SJCRH30 (cell line): Measurements from ENCODE around the gene ATP6V0A4. TPM values are rescaled to one million over a fixed set of nuclear protein-coding genes. Genes with fewer than 3 reads are reported as not detected.

Experiments used
- DNase-seq, 2 experiments: peaks; one replicate each; pipeline ENCODE4 v3.0.0-alpha.2; 2015 to 2020
- H3K27ac ChIP-seq: fragments of 250-450 bp; sonication (Bioruptor Pico); 2 replicates; pipeline ENCODE4 v1.5.1; 2020; ENCODE audit warnings: mild to moderate bottlenecking, moderate library complexity
- H3K27me3 ChIP-seq: fragments of 250-450 bp; sonication (Bioruptor Pico); 2 replicates; pipeline ENCODE4 v1.5.1; 2020; ENCODE audit warnings: mild to moderate bottlenecking, moderate library complexity
- H3K36me3 ChIP-seq: fragments of 250-450 bp; sonication (Bioruptor Pico); 2 replicates; pipeline ENCODE4 v1.5.1; 2020; ENCODE audit warnings: mild to moderate bottlenecking, moderate library complexity
- H3K4me1 ChIP-seq: fragments of 250-450 bp; sonication (Bioruptor Pico); 2 replicates; pipeline ENCODE4 v1.5.1; 2020; ENCODE audit warnings: mild to moderate bottlenecking, moderate library complexity
- H3K4me3 ChIP-seq: fragments of 250-450 bp; sonication (Bioruptor Pico); 2 replicates; pipeline ENCODE4 v1.5.1; 2020; ENCODE audit warnings: mild to moderate bottlenecking, moderate library complexity
- H3K9me3 ChIP-seq: fragments of 250-450 bp; sonication (Bioruptor Pico); replicated peaks from 2 replicates; pipeline ENCODE4 v1.5.1; 2020; ENCODE audit warnings: mild to moderate bottlenecking, moderate library complexity
- total RNA-seq: library from RNA; depleted of rRNA; stranded (reverse); fragments of >200 nt; shearing (Covaris generic); gene quantifications from 2 replicates; pipeline ENCODE4 v1.2.3, GENCODE V29; 2014

The ATP6V0A4 gene
- total RNA-seq, 1 experiment from 2014 or later: 1.3 TPM

DNA sequence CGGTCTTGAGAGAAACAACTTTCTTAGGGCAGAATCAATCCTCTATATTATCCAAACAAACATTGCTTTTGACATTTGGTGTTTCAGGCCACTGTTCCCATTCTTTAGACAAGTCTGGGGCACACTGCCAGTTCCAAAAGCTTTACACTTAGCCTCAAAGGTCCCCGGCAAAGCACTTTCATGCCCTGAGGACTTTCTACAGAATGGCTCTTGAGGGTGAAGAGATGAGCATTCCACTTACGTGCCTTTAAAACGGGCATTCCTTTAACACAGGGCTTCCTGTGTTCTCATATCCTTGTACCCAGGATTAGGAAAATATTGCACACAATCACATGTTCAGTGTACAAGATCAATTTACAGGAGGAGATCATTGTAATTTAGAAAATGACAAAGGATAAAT, 13.3 kb downstream of the ATP6V0A4 start:
- 0 out of 2 replicates have a peak, but pooled peaks cover 5% of the 10 kb centered on the region for H3K4me1 ChIP-seq
- peak; percentile 53 to 66 for DNase-seq
- H3K9me3 ChIP-seq: no peaks in the 10 kb centered on the region
- H3K4me3 ChIP-seq: no peak overlapping the region
- no peak overlapping the region for H3K27ac ChIP-seq
- H3K36me3 ChIP-seq: no peaks in the 10 kb centered on the region
- H3K27me3 ChIP-seq: no peaks in the 10 kb centered on the region

DNA sequence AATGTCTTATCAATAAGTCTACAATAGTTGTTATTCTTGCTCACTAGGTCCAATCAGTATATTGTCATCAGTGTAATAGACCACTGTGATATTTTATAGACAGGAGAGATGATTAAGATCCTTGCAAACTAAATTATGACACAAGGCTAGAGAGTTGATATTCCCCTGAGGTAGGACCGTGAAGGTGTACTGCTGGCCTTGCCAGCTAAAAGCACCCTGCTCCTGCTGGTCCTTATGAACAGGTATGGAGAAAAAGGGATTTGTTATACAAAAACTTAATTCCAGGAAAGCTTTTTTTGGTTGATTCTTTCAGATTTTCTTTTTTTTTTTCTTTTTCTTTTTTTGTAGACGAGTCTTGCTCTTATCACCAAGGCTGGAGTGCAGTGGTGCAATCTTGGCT, 17.0 kb downstream of the ATP6V0A4 start:
- Histone ChIP-seq H3K27me3 (no peaks in the 10 kb centered on the region), H3K9me3 (no peaks in the 10 kb centered on the region), H3K36me3 (no peaks in the 10 kb centered on the region), H3K27ac (no peak overlapping the region), H3K4me3 (no peak overlapping the region), H3K4me1 (0 out of 2 replicates have a peak, but pooled peaks cover 5% of the 10 kb centered on the region)
- DNase-seq: no peak

DNA sequence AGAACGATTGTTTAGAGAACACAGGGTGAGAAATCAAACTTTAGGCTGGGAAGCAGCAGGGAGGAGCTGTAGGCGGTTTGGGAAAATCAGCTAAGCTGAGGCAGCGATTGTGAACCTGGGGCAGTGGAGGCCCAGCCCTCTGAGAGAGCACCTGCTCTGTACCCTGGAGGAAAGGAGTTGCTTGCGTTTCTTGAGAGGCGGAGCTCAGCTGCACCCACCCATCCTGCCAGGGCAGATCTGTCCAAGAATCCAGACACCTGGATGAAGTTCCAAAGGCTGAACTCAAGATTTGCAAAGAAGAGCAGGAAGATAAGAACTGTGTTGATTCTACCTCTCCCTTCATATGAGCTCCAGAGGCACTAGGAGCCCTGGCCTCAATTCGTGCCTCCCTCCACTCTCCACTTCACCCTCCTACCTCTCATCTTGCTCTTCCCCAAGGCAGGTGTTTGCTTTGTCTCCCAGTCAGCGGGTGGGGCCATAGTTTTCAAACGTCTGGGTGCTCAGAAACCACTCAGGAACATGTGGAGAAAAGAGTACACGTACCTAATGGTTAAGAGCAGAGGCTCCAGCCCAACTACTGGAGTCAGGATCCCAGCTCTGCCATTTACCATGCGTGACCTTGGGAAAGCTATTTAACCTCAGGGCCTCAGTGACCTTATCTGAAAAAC, 21.7 kb downstream of the ATP6V0A4 start:
- H3K4me3 ChIP-seq: no peak overlapping the region
- H3K27ac ChIP-seq: no peak overlapping the region
- no peak for DNase-seq
- no peaks in the 10 kb centered on the region for H3K27me3 ChIP-seq
- no peaks in the 10 kb centered on the region for H3K36me3 ChIP-seq
- H3K9me3 ChIP-seq: no peaks in the 10 kb centered on the region
- no peaks in the 10 kb centered on the region for H3K4me1 ChIP-seq

GRCh38 chr7:138773817-138774216, 24.2 kb downstream of the ATP6V0A4 start:
- Histone ChIP-seq H3K4me1 (peaks cover 2% of the 10 kb centered on the region), H3K4me3 (no peak overlapping the region), H3K27ac (no peak overlapping the region), H3K36me3 (no peaks in the 10 kb centered on the region), H3K27me3 (no peaks in the 10 kb centered on the region), H3K9me3 (no peaks in the 10 kb centered on the region)
- DNase-seq: no peak

DNA sequence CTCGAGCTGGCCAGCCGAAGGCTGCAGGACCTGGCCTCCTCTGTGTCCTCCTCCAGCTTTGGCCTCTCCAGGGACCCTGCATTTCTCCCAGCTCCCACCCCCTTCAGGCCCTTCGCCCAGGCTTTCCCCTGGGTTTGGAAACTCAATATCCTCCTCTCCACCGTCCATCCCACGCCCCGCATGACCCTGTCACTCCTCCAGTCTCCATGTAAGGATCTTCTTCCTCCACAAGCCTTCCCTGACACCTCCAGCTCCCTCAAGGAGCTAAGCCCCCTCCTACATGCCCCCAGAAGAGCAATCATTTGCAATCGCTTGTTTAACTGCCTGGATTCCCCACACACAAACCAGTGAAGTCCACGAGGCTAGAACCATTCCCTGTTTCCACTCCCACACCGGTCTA, 24.8 kb downstream of the ATP6V0A4 start:
- DNase-seq: no peak
- no peak overlapping the region for H3K4me3 ChIP-seq
- no peaks in the 10 kb centered on the region for H3K9me3 ChIP-seq
- no peaks in the 10 kb centered on the region for H3K27me3 ChIP-seq
- H3K4me1 ChIP-seq: peaks cover 6% of the 10 kb centered on the region
- H3K36me3 ChIP-seq: no peaks in the 10 kb centered on the region
- H3K27ac ChIP-seq: no peak overlapping the region

GRCh38 chr7:138770904-138771303, 27.1 kb downstream of the ATP6V0A4 start:
- DNase-seq: no peak
- H3K9me3 ChIP-seq: no peaks in the 10 kb centered on the region
- peaks cover 22% of the 10 kb centered on the region for H3K4me1 ChIP-seq
- H3K4me3 ChIP-seq: no peak overlapping the region
- H3K27me3 ChIP-seq: no peaks in the 10 kb centered on the region
- H3K36me3 ChIP-seq: no peaks in the 10 kb centered on the region
- H3K27ac ChIP-seq: no peak overlapping the region

- Histone ChIP-seq H3K4me3 (no peak overlapping the region), H3K9me3 (no peaks in the 10 kb centered on the region), H3K27ac (peak overlapping the region; percentile 32; the same call in 1 of the 2 replicates), H3K36me3 (no peaks in the 10 kb centered on the region), H3K27me3 (no peaks in the 10 kb centered on the region), H3K4me1 (peaks cover 22% of the 10 kb centered on the region)
- DNase-seq: peak; percentile 86 to 97
Measured at GRCh38 chr7:138768241-138768640, 29.8 kb downstream of the ATP6V0A4 start.

- Histone ChIP-seq H3K27ac (peak overlapping the region; percentile 66), H3K4me3 (no peak overlapping the region), H3K9me3 (no peaks in the 10 kb centered on the region), H3K27me3 (no peaks in the 10 kb centered on the region), H3K4me1 (peaks cover 64% of the 10 kb centered on the region), H3K36me3 (no peaks in the 10 kb centered on the region)
- DNase-seq: peak; percentile 68 to 88
Measured at GRCh38 chr7:138756591-138757242, 41.3 kb downstream of the ATP6V0A4 start.

GRCh38 chr7:138755842-138756590, 42.0 kb downstream of the ATP6V0A4 start:
- Histone ChIP-seq H3K4me1 (peaks cover 70% of the 10 kb centered on the region), H3K27ac (peak overlapping the region; percentile 66), H3K36me3 (no peaks in the 10 kb centered on the region), H3K9me3 (no peaks in the 10 kb centered on the region), H3K27me3 (no peaks in the 10 kb centered on the region), H3K4me3 (peak overlapping the region; percentile 32)
- DNase-seq: peak; percentile 26 to 65

DNA sequence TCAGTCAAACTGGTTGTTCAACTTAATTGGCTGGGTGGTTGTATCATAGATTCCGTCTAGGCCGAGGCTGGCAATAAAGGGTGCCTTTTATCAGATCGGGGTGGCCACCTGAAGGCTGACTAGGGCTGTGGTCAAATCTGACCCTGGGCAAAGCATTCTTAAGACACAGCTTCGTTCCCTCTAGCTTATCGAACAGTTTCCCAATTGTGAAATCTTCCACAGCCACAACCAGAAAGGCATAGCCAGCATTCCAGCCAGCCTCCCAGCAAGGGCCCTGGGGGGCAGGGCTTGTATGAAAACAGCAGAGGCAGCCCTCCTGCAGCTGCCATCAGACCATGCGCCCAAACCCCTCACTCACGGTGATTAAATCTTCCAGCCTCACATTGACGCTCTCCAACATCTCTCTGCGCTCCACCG, 42.7 kb downstream of the ATP6V0A4 start:
- Histone ChIP-seq H3K9me3 (no peaks in the 10 kb centered on the region), H3K4me3 (peak overlapping the region; percentile 32), H3K27ac (peak overlapping the region; percentile 66), H3K4me1 (peaks cover 70% of the 10 kb centered on the region), H3K36me3 (no peaks in the 10 kb centered on the region), H3K27me3 (no peaks in the 10 kb centered on the region)
- DNase-seq: peak; percentile 72 to 82

- DNase-seq: peak in 1 of 2 experiments; percentile 47
- H3K9me3 ChIP-seq: no peaks in the 10 kb centered on the region
- peaks cover 68% of the 10 kb centered on the region for H3K4me1 ChIP-seq
- no peaks in the 10 kb centered on the region for H3K36me3 ChIP-seq
- peak overlapping the region; percentile 17; the same call in 1 of the 2 replicates for H3K27ac ChIP-seq
- H3K27me3 ChIP-seq: no peaks in the 10 kb centered on the region
- no peak overlapping the region for H3K4me3 ChIP-seq
Measured at GRCh38 chr7:138753610-138754009, 44.4 kb downstream of the ATP6V0A4 start.

DNA sequence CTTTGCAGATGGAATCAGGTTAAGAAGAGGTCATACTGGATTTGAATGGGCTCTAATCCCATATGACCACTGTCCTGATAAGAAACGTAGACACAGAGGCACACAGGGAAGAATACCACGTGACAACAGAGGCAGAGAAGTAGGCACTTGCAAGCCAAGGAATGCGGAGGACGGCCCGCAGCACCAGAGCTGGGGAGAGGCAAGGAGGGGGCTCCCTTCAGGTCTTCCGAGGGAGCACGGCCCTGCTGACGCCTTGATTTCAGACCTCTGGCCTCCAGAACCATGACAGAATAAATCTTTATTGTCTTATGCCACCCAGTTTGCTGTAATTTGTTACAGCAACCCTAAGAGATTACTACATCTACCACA, 44.9 kb downstream of the ATP6V0A4 start:
- Histone ChIP-seq H3K27ac (peak overlapping the region; percentile 17), H3K4me1 (peaks cover 65% of the 10 kb centered on the region), H3K27me3 (no peaks in the 10 kb centered on the region), H3K9me3 (no peaks in the 10 kb centered on the region), H3K4me3 (no peak overlapping the region), H3K36me3 (no peaks in the 10 kb centered on the region)
- peak; percentile 50 to 62 for DNase-seq

- Histone ChIP-seq H3K4me1 (peaks cover 60% of the 10 kb centered on the region), H3K36me3 (no peaks in the 10 kb centered on the region), H3K4me3 (no peak overlapping the region), H3K9me3 (no peaks in the 10 kb centered on the region), H3K27ac (peak overlapping the region; percentile 17), H3K27me3 (no peaks in the 10 kb centered on the region)
- peak; percentile 72 to 77 for DNase-seq
Measured at GRCh38 chr7:138752518-138753149, 45.4 kb downstream of the ATP6V0A4 start.

DNA sequence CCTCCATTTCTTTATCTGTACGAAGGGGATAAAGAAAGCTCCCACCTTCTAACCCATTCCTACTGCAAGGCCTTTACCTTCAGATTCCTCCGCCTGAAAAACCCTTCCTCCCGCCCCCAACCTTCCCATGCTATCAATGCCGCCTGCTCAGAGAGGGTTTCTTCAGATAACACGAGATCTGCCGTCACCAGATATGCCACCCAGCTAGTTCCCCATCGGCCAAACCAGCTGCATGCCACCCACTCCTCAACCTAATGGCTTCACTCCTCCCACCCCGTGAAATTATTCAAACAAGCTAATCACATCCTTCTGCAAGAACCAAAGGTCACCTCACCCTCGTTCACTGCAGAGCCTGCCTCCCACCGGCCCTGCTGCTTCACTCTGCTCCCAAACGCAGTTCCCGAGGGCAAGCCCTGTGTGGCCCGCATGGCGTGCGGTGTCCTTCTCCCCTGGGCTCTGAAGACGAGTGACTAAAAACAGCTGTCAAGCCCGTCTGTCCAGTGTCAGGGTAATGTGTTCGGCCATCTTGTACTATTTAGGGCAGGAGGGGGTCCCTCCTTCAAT, 47.0 kb downstream of the ATP6V0A4 start:
- H3K9me3 ChIP-seq: no peaks in the 10 kb centered on the region
- DNase-seq: peak; percentile 18 to 27

More for the DNA sequence above, 47.0 kb downstream of the ATP6V0A4 start:
- Histone ChIP-seq H3K27me3 (no peaks in the 10 kb centered on the region), H3K4me1 (peaks cover 44% of the 10 kb centered on the region), H3K27ac (peak overlapping the region; percentile 15), H3K36me3 (no peaks in the 10 kb centered on the region), H3K4me3 (no peak overlapping the region)
